Islet of Langerhans (tissue), 1 donor: ENCODE measurements around the gene FAM219A.
"Not testable (repeated sequence)": the region's sequence is repeated elsewhere in the genome, so short reads cannot be mapped to it uniquely, and the experiment has no call there.

Source experiments
- FAIRE-seq: peaks from one replicate; lab custom pipeline; 2011; peaks lifted over from hg19 to GRCh38; lab: Jason Lieb, UNC

Gene FAM219A

GRCh38 chr9:34482746-34483145, 24.4 kb upstream of the FAM219A start:
- FAIRE-seq, result not testable (repeated sequence)

- FAIRE-seq, result not testable (repeated sequence)
These were observed 23.2 kb upstream of the FAM219A start for GRCh38 chr9:34481620-34482019.

GRCh38 chr9:34479431-34479866, 21.1 kb upstream of the FAM219A start:
- no peak for FAIRE-seq

- FAIRE-seq, result no peak
These were observed 19.2 kb upstream of the FAM219A start for GRCh38 chr9:34477541-34477940.

DNA sequence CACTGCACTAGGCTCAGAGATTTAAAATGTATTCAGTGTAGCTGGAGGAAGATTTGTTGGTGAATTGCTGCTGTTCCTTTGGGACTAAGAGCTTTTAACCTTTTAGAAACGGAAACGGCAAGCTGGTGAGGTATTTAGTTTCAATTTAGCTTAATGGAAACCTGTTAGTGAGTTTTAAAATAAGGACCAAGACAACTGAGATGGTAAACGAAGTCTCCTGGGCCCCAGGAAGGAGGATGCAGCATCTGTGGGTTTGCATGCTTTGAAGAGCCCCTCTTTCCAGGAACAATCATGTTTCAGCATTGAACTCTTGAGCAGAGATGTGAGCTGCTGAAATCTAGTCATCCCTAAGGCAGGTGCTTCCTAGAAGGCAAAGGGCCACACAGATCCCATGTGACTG, 16.7 kb upstream of the FAM219A start:
- FAIRE-seq, result no peak

- no peak for FAIRE-seq
These were observed 7.1 kb upstream of the FAM219A start for GRCh38 chr9:34465468-34465867.

DNA sequence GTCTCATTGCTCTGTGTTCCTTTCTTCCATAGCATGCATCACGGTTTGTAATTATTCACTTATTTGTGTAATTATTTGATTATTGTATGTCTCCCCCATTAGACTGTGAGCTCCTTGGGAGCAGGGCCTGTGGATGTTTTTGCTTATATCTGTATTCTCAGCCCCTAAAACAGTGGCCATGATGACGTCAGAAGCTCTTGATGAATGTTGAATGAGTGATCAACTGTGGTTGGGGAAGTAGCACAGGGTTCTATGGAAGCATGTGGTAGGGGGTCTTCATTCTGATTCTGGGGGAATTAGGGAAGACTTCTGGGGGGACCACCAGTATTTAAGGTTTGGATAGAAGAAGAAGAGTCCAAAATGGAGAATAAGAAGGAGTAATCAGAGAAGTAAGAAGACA, 6.2 kb upstream of the FAM219A start:
- no peak for FAIRE-seq

DNA sequence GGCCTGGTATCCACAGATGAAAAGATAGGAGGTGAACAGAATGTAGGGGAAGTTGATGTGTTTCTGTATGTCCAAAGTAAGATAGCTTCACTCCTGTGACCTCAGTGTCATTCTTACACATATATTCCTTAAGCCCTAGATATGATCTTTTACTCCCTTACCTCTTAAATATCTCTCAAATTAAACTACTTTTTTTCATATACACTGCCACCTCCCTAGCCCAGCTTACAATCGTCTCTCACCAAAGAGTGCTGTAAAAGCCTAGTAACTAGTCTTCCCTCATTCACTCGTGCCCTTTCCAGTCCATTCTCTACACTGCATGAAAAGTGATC, 5.5 kb upstream of the FAM219A start:
- FAIRE-seq, result no peak

GRCh38 chr9:34463098-34463900, 4.9 kb upstream of the FAM219A start:
- FAIRE-seq, result peak; percentile 83

- FAIRE-seq, result no peak
These were observed 1.6 kb upstream of the FAM219A start for GRCh38 chr9:34459941-34460340.

GRCh38 chr9:34459356-34459755, 986 bp upstream of the FAM219A start:
- FAIRE-seq, result no peak

DNA sequence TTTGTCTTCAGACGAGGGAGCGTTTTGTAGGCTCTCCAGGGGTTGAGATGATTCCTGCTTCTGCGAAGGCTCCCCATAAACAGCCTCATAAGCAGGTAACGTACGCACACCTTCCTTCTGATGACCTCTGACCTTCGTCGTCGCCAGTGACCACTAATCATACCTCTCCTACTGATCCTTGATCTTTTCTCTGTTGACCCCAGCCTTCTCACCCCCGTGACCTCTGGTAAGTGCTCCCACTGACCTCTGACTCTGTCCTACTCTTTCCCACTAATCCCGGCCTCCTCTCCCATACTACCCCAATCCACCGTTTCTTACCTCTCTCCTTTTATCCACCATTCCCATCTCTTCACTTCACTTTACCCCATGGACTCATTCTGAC, 580 bp upstream of the FAM219A start:
- no peak for FAIRE-seq

DNA sequence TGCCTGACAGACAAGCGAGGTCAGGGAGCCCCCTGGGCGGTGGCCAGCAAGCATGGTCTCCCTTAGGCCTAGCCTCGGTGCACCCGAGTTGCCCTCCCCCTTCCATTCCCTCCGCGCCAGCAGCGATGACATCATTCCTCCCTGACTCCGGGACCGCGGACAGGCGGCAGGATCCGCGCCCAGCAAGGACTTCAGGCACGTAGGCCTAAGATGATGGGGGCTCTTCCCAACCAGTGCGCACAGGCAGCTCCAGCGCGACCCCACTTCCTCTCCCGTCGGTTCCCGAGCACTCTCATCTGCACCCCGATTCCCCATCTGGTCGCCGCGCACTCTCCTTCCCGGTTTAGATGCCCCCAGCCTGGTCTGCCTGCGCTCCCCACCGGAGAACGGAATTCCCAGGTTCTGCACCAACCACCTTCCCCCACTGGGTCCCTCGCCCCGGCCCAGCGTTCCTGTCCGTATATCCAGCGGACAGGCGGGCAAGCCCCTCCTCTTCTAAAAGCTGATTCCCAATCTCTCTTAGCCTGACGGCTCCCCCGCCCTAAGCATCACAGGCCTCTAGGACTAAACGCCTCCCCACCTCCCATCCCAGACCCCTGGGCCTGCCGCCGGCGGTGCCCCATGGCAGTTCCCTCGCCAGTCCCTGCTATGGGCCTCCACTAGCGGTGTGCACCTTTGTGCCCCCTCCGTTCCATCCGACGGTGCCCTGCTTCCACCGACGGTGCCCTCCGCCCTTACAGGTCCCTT, 931 bp downstream of the FAM219A start:
- no peak for FAIRE-seq

DNA sequence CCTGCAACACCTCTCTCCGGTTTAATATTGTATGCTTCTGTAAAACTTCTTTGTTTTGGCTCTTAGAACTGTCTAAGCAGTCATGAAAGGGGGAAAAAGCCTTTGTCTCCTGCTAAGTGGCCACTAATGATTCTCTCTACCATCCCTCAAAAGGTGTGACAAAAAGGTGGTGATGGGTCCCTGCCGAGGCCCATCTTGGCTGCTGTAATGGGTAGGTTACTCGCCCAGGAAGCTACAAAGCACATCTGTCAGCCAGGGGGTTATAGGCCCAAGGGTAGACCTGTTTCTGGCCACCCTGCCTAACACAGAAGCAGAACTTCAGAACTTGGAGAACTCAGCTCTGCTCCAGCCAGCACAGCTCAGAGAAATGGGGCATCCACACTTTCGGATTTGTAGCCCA, 1.6 kb downstream of the FAM219A start:
- FAIRE-seq, result no peak

GRCh38 chr9:34456151-34456550, 2.2 kb downstream of the FAM219A start:
- FAIRE-seq, result no peak

DNA sequence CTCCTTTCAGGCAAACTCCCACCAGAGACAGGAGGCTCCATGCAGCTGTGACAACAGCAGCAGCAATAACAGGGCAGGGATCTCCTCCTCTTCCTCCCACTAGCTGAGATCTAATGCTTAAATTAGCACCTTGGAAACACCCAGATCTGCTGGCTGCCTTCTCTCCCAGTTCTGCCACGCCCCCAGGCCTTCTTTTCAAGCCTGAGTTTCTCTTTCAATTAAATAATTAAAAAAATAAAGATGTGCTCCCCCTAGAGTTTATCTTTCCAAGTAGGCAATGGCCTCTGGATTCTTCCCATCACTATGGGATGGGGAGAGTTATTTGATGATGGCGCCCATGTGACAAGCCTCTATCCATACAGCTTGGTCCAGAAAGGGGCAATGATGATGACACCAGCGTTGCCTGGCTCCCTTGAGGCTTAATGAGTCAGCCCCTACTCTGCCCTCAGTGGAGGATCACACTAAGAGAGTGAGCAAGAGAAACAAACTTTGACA, 3.8 kb downstream of the FAM219A start:
- no peak for FAIRE-seq

- no peak for FAIRE-seq
These were observed 5.8 kb downstream of the FAM219A start for GRCh38 chr9:34452568-34452967.

DNA sequence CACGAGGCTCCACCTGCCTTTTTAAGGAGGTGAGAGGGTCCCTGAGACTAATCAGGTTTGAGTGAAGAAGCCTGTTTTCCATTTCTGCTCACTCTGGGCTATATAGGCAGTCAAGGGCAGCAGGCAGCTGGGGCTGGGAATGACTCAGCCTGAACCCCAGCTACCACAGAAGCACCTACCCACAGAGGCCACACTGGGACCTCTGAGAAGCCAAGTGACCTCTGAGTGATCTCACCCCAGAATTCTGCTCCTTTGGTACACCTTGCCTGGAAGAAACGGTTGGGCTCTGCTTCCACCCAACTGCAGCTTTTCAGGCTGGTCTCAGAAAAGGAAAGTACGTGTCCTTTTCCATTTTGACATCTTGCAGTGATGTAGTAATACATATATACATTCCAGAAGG, 6.8 kb downstream of the FAM219A start:
- FAIRE-seq, result no peak

GRCh38 chr9:34451135-34451534, 7.2 kb downstream of the FAM219A start:
- no peak for FAIRE-seq

GRCh38 chr9:34450644-34451043, 7.7 kb downstream of the FAM219A start:
- no peak for FAIRE-seq

GRCh38 chr9:34446951-34447350, 11.4 kb downstream of the FAM219A start:
- no peak for FAIRE-seq

DNA sequence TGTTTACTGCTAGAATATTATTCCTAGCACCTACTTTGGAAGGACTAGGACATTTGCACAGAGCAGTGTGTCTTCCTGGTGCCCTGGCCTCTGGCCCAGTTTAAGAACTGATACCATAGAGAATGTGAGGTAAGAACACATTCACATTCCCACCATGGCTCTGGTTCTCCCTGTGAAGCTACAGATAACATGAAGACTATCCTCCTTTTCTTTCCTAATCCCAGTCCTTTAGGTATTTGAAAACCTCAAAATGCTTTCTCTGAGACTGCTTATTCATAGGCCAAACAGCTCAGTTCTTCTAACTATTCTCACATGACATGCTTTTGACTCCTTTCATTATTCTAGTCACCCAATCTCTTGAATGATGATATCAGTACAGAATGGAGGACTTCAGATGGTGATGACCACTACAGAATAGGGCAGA, 11.9 kb downstream of the FAM219A start:
- no peak for FAIRE-seq

GRCh38 chr9:34443976-34444375, 14.4 kb downstream of the FAM219A start:
- no peak for FAIRE-seq

GRCh38 chr9:34443533-34443932, 14.8 kb downstream of the FAM219A start:
- FAIRE-seq, result no peak
